HG02623 (cell line): Measurements from ENCODE around the gene LITAFD.
"Not testable (repeated sequence)": the region's sequence is repeated elsewhere in the genome, so short reads cannot be mapped to it uniquely, and the experiment has no call there.

Source experiments
- ATAC-seq: cut with Tn5 transposase; IDR thresholded peaks from one replicate; pipeline ENCODE4 v1.9.1; 2021; ENCODE audit warnings: moderate library complexity; ENCODE audit not compliant: unreplicated experiment

The LITAFD gene

GRCh38 chr16:8893426-8893825 lies 11.3 kb downstream of the LITAFD start:
- ATAC-seq: no peak

- ATAC-seq: no peak
Measured at GRCh38 chr16:8893976-8894690, 12.0 kb downstream of the LITAFD start.

GRCh38 chr16:8894736-8895334 lies 12.7 kb downstream of the LITAFD start:
- ATAC-seq: no peak

- ATAC-seq: no peak
Measured at GRCh38 chr16:8898660-8899318, 16.6 kb downstream of the LITAFD start.

GRCh38 chr16:8899709-8900317 lies 17.7 kb downstream of the LITAFD start:
- no peak for ATAC-seq

GRCh38 chr16:8900343-8900742 lies 18.2 kb downstream of the LITAFD start:
- ATAC-seq: no peak

- no peak for ATAC-seq
Measured at GRCh38 chr16:8901320-8901861, 19.2 kb downstream of the LITAFD start.

- ATAC-seq: no peak
Measured at GRCh38 chr16:8903004-8903403, 20.9 kb downstream of the LITAFD start.

GRCh38 chr16:8904018-8904430 lies 21.9 kb downstream of the LITAFD start:
- ATAC-seq: no peak

- ATAC-seq: no peak
Measured at GRCh38 chr16:8905168-8905762, 23.1 kb downstream of the LITAFD start.

- ATAC-seq: no peak
Measured at GRCh38 chr16:8905795-8906591, 23.8 kb downstream of the LITAFD start.

GRCh38 chr16:8907096-8907495 lies 24.9 kb downstream of the LITAFD start:
- no peak for ATAC-seq

- ATAC-seq: no peak
Measured at GRCh38 chr16:8908810-8909468, 26.8 kb downstream of the LITAFD start.

- ATAC-seq: no peak
Measured at GRCh38 chr16:8910811-8911210, 28.7 kb downstream of the LITAFD start.

- no peak for ATAC-seq
Measured at GRCh38 chr16:8912793-8913192, 30.6 kb downstream of the LITAFD start.

GRCh38 chr16:8914098-8914497 lies 31.9 kb downstream of the LITAFD start:
- no peak for ATAC-seq

GRCh38 chr16:8915722-8916301 lies 33.7 kb downstream of the LITAFD start:
- ATAC-seq: no peak

- ATAC-seq: no peak
Measured at GRCh38 chr16:8916541-8917225, 34.5 kb downstream of the LITAFD start.

GRCh38 chr16:8917336-8917735 lies 35.2 kb downstream of the LITAFD start:
- not testable (repeated sequence) for ATAC-seq
